GM13977 (cell line): ENCODE results near the gene CIPC.
A peak's percentile ranks its signal among the peaks of the same experiment; 100 is the strongest.

ENCODE experiments used
- DNase-seq: peaks from one replicate; pipeline ENCODE4 v3.0.0; 2012; ENCODE audit warnings: low spot score
- in situ Hi-C: fragments of 300-500 bp; cut with MboI; formaldehyde crosslinking; loops from one replicate; pipeline ENCODE4 v1.12.0; 2022; ENCODE audit warnings: low sequenced_read_pairs, low pct_unique_long_range_greater_than_20kb, mixed read lengths, inconsistent platforms; ENCODE audit not compliant: unreplicated experiment
- TF ChIP-seq, protein P1 (sequence below): IDR thresholded peaks from 2 replicates; pipeline ENCODE4 v1.5.1; 2012; ENCODE audit warnings: mild to moderate bottlenecking, control low read depth; ENCODE audit not compliant: insufficient read depth; ENCODE audit errors: extremely low read depth, missing control alignments

Gene CIPC

DNA sequence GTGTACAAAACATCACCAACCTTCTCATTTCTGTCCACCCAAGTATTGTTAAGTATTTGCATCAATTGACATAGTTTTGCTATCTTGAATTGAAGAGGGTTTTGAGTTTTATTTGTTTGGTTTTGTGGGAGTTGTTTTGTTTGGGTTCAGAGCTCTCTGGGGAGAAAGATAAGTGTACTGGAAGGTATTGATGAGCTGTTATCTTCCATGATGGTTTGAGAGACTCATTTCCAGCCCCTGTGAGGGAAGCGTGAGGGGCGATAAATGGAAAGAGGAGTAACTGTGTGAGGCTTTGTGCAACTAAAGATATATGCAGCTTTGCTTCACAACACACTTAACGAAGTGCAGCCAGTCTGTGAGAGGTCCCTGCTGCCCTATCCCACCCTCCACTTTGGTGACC, 15.7 kb upstream of the CIPC start:
- TF ChIP-seq, protein P1, sequence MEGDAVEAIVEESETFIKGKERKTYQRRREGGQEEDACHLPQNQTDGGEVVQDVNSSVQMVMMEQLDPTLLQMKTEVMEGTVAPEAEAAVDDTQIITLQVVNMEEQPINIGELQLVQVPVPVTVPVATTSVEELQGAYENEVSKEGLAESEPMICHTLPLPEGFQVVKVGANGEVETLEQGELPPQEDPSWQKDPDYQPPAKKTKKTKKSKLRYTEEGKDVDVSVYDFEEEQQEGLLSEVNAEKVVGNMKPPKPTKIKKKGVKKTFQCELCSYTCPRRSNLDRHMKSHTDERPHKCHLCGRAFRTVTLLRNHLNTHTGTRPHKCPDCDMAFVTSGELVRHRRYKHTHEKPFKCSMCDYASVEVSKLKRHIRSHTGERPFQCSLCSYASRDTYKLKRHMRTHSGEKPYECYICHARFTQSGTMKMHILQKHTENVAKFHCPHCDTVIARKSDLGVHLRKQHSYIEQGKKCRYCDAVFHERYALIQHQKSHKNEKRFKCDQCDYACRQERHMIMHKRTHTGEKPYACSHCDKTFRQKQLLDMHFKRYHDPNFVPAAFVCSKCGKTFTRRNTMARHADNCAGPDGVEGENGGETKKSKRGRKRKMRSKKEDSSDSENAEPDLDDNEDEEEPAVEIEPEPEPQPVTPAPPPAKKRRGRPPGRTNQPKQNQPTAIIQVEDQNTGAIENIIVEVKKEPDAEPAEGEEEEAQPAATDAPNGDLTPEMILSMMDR: no peak
- no peak for DNase-seq
- in situ Hi-C loops: no loop called here

DNA sequence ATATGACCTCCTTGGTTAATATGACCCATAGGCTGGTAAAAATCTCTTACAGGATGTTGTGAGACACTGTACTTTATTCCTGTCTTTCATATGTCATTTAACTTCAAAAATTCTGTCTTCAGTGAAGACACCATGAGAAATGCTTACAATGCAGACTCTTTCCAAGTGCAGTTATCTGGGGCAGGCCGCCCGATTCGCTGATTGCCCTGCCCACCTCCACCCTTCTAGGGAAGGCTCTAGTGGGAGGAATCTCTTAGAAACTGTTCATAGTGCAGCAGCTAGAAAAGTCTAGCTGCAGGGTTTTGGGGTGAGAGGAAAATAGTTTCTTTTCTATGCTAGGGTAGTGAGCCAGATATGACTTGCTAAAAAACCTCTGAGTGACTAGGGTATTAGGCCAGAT, 15.0 kb upstream of the CIPC start:
- TF ChIP-seq, protein P1: no peak
- in situ Hi-C loops: no loop called here
- no peak for DNase-seq

DNA sequence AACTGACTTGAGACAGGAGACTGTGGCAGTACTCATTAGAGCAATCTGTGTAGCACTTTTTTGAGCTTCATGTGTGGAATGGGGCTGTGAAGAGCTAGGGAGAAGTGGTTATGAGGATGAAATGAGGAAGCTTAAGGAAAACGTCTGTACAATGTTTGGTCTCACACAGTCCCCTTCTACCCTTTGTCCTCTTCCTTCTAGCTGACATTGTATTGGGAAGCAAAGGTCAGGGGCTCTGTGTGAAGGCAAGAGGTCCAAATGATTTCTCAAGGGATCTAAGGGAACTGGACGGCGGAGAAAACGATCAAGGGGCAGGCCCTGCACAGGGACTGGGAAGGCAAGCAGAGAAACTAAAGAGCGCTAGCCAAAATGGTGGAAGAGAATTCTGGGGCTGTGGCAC, 13.1 kb upstream of the CIPC start:
- TF ChIP-seq, protein P1: no peak
- in situ Hi-C loops: no loop called here
- no peak for DNase-seq

DNA sequence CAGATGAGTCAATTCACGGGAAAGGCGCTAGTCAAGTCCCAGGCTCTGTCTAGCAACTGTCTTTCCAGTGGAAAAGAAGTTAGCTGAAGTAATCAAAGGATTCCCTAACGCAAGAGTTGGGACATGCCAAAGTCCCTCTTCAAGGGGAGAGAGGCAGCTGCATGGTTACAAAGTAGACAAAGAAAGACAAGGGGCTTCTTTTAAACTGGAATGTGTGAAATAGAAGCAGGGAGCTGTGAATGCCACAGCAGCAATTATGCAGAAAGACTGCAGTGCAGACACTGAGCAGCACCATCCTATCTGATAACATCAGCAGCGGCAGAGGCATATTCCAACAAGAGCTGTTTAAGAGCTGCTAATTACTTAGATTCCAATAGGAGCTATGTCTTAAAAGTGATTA, 12.5 kb upstream of the CIPC start:
- in situ Hi-C loops: no loop called here
- TF ChIP-seq, protein P1: no peak

DNA sequence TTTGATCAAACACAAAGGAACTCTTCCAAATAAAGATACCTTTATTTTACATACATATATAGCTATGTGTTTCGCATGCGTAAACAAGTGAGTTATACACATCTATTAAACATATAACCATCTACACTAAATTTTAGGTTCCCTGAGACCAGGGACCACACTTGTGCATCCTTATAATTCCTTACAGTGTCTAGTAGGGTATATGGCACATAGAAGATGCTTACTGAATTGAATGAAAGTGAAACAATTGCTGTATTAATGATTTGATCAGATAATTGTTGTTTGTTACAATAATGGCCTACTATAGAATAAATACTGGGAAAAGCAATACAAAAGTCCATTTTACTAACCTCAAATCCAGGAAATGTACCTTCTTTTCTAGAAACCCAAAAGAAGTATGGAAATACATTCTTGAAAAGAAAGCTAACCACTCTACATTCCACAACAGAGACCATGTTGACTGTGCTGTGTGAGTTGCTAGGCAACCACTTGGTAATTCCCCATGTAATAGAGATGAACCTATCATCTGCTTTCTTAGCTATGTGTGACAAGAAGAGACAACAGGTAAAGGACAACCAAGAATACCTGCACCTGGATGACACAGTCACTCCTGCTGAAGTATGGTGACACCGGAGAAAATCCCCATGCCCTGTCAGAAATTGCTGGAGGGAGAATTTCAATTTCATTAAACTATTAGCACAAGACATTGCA, 11.9 kb upstream of the CIPC start:
- DNase-seq: peak; percentile 57
- TF ChIP-seq, protein P1: no peak
- in situ Hi-C loops: no loop called here

More for the DNA sequence above, 12.5 kb upstream of the CIPC start:
- no peak for DNase-seq

DNA sequence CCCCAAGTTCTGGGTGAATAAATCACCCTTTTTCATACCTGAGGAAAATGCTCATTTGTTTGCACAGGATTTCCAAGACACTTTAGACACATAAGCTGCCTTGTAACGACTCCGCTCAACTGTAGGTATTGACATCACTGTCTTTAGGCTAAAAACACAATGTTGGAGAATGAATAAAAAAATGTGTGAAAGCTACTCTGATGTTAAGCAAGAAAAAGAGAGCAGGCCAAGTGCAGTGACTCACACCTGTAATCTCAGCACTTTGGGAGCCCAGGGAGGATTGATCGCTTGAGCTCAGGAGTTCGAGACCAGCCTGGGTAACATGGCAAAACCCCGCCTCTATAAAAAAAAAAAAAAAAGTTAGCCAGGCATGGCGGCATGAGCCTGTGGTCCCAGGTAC, 11.1 kb upstream of the CIPC start:
- DNase-seq: no peak
- TF ChIP-seq, protein P1: no peak
- in situ Hi-C loops: no loop called here
